GM19025 (cell line): ENCODE measurements around the gene MAB21L2.

Experiments
- ATAC-seq: cut with Tn5 transposase; IDR thresholded peaks from one replicate; pipeline ENCODE4 v1.9.1; 2021; ENCODE audit warnings: mild to moderate bottlenecking, low read depth, moderate library complexity; ENCODE audit not compliant: unreplicated experiment

MAB21L2 gene

DNA sequence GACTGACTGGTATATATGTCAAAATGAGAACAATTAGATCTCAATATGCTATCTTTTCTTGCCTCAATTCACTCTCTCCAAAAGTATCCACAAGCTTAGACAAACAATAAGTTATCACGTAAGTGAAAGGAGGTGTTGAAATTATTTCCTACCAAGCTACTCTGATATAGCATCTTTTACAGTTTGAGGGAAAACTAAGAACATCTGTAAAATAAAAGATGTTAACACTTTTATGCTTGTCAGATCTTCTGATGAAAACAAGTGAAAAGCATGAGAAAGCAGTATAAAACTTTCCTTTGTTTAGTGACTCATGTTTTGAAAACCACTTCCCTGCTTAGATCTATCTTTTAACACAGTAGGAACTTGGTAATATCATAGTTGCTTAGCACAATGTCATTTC lies 8.4 kb upstream of the MAB21L2 start:
- no peak for ATAC-seq

DNA sequence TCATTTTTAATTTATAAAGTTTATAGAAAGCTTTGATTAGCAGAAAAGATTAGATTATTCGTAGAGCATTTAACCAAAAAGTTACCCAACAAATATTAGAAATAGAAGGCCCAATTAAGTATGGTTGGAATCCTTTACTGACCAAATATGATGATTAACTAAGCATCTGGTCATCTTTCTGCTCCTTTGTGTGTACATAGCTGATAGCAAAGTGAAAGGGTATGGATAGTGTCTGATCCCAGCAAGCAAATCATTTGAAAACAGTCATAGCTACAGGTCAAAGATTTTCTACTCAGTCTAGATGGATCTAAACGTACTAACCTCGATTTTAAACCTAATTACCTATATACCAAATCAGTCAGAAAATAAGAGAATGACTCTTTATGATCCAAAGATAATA lies 7.3 kb upstream of the MAB21L2 start:
- no peak for ATAC-seq

DNA sequence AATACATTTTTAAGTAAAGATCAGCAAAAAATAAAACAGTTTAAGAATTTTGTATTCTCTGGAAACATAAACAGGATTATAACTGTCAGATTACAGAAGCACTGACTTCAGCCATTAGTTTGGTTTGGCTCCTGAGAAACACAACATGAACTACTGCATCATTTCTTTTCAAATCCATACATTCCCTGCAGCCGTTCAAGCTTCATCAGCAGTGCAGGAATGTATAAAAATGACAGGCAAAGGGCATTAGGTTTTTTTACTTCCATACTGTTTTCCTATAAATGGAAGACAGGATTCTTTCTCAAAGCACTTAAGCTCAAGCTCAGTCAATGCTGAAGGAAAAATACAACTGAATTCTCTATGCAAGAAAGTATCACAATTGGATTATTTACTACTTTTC lies 4.2 kb upstream of the MAB21L2 start:
- no peak for ATAC-seq

DNA sequence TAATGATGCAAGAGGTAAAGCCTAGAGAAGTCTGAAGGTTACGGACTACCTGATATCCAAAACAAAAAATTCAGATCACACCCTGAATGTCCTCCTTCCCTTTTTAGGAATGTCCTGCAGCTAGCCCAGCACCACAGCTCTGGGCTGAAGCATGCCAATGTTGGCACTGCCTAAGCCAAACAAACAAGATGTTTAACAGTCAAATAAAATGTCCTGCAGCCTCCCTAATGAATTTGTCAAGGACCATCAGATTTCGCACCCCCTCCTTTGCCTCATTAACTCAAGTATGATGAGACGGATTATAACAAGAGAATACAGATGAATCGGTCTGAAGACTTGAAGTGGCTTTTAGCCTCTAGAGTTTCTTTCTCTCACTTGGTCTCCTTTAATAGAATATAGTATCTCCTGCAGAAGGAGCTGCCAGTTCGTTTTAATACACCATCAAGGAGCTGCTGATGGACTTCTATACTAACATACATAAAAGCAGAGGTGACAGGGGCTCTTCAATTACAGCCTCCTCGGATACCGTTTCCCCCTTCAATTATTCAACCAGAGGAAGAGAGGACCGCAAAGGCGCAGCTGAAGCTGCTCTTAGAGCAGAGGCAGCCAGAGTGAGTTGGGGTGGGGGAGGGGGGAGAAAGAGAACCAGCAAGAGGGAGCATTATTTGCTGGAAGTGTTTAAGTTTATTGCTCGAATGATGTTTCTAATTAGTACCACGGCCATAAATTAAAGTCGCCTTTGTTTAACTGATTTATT lies 3.0 kb upstream of the MAB21L2 start:
- no peak for ATAC-seq

DNA sequence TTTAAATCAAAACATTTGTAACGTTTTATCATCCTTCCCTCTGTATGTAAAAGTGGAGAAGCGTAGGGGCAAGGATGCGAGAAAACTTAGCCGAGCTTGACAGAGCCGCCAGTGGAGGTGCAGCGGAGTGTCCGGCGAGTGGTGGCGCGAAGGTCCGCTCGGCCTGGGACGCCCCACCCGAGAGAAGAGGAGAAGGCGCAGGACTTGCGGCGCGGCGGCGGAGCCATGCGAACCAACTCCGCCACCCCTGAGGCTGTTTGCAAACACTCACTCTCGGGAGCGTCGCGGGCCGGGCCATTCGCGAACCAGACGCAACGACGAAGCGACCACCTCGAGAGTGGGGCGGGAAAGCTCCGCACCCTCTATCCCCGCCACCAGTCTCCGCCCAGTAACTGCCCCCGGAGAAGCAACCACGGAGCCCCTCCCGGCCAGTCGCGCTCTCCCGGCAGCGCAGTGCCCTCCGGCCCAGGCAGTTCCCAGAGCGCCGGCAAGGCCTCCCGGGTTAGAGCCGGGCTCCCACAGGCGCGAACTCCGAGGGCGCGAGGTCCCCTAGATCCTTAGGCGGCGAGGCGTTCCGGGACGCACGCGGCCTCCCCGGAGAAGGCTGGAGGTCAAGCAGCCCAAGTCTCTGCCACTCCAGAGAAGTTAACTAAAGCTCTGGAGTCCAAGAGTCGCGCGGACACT lies 2.3 kb upstream of the MAB21L2 start:
- ATAC-seq = no peak

DNA sequence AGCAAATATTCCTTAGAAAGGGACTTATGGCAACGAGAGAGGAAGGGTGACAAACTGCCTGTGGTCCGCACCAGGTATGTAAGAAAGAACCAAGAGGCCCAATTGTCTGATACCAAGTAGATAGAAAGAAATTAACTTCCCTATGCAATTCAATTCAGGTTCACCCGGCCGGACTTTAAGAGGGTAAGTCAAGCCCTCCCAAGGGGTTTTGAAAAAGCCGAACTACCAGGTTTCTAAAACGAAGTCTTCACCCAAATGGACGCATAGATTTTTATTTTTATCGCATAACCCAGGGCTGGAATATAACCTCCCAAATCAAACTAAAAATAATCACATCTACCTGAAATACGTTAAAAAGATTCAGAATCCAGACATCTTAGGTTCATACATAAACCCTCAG lies 1.6 kb upstream of the MAB21L2 start:
- no peak for ATAC-seq

DNA sequence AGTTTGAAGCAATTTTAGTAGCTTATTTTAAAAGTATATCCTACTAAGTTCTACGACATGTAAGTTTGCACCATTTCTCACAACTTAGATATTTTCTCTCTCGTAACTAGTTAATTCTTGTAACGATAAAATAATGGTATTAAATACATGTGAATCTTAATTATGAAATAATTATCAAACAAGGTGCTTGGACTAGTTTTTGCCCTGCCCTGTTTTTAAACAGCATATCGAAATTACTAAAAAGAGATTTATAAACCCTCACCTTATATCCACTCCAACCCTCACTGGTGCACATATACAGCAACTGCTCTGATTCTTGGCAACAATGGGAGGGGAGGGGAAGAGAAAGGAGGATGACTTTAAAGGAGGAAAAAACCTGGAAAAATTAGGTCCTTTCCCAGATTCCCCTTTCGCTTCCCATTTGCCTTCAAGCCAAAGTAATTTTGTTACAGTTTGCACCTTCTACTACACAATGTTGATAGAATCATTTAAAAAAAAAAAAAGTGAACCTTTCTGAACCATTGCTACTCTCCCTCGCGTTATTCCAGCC lies 820 bp upstream of the MAB21L2 start:
- ATAC-seq = no peak

DNA sequence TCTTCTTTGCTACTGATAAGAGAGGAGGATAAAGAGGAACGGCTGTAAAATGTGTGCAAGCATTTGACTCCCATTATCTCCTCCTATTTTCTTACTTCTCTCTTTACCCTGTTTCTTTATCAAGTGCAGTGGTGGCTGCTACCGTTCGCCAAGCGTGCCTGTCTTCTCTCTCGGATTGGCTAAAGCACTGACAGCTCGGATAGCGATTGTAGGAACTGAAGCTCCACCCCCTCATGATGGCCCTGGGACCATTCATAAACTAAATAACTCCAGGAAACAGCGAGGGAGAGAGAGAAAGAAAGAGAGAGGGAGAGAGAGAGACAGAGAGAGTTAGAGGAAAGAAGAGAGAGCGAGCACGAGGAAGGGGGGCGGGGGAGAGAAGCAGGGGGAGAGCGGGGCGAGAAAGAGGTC lies 305 bp upstream of the MAB21L2 start:
- no peak for ATAC-seq

DNA sequence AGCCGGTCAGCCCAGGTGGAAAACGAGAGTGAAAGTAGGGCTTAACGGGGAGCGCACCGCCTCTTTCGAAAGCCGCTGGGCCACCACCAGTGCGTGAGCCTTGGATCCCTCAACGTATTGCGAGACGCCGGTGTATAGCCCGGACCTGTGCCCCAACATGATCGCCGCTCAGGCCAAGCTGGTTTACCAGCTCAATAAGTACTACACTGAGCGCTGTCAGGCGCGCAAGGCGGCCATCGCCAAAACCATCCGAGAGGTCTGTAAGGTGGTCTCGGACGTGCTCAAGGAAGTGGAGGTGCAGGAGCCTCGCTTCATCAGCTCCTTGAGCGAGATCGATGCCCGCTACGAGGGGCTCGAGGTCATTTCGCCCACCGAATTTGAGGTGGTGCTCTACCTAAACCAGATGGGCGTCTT lies 929 bp downstream of the MAB21L2 start:
- ATAC-seq = no peak

DNA sequence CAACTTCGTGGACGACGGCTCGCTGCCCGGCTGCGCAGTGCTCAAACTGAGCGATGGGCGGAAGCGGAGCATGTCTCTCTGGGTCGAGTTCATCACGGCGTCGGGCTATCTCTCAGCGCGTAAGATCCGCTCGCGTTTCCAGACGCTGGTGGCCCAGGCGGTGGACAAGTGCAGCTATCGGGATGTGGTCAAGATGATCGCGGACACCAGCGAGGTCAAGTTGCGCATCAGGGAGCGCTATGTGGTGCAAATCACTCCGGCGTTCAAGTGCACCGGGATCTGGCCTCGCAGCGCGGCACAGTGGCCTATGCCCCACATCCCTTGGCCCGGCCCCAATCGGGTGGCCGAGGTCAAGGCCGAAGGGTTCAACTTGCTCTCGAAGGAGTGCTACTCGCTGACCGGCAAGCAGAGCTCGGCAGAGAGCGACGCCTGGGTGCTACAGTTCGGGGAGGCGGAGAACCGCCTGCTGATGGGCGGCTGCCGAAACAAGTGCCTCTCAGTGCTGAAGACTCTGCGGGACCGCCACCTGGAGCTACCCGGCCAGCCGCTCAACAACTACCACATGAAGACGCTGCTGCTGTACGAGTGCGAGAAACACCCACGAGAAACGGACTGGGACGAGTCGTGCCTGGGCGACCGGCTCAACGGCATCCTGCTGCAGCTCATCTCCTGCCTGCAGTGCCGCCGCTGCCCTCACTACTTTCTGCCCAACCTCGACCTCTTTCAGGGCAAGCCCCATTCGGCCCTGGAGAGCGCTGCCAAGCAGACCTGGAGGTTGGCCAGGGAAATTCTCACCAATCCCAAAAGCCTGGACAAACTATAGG lies 1.5 kb downstream of the MAB21L2 start:
- ATAC-seq = no peak

DNA sequence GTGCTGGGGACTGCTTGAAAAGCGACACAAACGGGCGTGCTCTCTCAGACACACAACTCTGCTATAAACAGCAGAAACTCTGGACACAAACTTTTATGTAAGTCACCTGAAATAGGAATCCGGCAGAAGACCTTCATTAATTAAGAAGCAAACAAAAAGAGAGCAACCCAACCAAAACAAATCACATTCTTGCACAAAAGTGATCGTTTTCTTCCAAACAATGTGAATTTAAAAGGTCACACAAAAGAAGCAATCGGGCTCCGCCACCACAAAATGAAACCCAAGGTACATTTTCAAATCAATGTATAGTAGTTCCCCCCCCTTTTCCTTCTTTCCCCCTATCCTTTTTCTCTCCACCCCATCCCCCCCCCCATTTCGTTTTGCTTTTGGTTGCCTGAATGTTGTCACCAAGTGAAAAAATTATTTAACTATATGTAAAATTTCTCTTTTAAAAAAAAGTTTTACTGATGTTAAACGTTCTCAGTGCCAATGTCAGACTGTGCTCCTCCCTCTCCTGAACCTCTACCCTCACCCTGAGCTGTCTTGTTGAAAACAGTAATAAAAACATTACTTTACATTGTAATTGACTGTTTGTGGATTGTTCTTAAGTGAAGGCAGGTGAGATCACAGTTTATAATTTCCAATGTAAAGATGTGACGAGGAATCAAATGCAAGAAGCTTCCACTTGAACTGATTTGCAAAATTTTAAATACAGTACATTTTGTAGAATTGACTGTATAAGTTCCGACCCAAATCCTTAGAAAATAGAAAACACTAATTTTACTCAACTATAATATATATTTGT lies 2.4 kb downstream of the MAB21L2 start:
- ATAC-seq = no peak

DNA sequence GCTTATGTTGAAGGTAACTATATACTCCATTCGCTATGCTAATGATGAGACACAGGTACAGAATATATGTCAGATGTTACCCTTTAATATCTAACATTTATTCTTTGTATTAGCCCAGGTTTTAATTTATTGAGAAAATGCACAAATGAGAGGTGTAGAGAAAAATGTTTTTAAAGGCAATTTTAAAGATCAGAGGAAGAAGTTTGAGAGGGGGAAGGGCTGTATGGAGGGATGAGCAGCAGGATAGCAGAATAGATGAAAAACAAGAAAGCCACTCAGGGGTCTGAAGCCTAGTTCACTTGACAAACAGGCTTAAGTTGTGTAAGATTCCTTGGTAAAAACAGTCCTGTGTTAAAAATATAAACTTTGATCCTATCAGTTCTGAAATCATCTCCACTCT lies 3.7 kb downstream of the MAB21L2 start:
- no peak for ATAC-seq

DNA sequence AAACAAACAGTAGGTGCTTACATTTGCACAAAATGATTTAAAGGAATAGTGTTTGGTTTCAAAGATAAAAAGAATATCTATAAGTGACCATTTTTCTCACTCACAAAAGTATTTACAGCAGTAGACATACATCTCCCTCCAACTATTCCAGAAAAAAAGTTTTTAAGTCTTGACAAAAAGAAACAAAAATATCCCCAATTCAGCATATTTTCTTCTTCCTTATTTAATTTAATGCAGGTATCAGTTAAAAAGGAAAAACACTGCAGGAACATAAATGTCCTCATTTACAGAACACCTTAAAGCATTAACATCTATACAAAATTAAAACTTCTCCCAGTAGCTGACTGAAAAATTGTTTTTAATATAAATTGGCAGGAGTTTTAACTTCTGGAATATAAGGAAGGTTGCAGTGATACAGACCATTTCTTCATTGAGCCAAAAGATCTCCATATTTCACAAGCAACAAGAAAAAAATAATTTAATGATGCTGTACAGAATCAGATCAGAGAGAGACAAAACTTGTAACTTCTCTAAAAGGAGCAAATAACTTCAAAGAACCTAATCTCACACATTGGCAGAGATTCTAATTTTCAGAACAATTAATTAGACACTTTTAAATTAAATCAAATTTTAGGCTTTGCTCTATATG lies 4.3 kb downstream of the MAB21L2 start:
- ATAC-seq = no peak

DNA sequence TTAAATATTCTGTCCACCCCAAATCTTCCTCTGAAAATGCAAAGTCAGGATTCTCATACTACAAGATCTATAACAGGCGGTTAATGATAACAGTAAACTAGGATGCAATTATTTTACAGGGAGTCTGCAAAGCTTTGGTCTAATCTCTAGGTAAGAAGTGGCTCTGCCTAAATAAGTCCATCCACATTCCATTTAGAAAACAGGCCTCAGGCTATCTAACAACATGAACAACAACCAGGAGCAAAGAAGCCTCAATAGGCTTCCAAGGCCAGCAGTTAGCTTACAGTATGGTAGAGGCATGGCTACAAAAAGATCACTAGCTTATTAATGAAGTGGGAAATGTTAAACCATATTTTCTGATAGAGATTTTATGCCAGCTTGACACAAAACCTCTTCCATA lies 6.4 kb downstream of the MAB21L2 start:
- ATAC-seq = no peak

DNA sequence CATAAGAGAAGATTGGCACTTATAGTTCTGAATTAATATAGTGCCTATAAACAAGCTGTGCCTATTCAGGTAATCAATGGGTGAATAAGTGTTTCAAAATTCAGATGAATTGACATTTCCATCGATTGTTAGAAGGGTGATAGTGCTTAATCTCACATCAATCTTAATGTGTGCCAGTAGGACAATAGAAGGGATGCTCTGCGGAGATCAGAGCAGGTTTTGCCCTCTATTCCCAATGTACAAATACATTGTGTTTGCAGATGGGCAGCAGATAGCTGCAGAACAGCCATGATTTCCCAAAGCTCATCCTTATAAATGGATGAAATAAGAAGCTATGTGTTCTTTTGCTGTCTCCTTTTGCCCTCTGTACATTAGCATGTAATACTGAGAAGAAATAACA lies 7.2 kb downstream of the MAB21L2 start:
- no peak for ATAC-seq

DNA sequence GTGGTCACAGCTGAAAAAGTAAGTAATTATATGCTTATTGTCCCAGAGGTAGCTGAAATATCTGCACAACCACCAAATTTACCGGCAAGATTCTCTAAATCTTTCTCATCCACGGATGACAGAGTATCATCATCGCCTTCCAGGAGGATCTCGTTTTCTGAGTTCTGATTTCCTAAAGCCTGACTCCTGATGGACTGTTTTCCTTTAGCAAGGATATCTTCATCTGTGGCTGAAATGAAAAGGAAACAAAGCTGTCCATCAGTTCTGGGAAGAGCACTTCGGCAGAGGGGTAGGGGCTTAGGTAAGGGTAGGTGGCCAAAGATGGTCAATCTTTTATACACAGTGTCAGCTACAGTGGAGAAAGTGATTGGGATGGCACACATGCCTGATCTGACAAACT lies 8.7 kb downstream of the MAB21L2 start:
- no peak for ATAC-seq

DNA sequence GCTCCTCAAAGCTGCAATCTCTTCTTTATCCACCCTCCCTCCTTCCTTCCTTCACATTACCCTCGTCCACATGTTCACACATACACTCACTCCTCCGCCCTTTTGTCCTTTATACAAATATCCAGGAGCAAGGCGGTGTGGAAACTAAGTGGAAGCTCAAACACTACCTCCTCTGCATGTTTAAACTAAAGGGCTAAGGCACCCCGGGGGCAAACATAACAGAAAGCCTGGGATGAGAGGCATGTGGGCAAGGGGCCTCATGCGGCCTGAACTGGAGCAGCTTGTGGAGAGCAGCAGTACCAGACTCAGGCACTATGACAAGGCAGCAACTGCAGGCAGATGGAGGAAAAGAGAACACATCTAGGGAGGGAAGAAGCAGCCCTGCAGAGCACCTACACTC lies 9.5 kb downstream of the MAB21L2 start:
- ATAC-seq = no peak

DNA sequence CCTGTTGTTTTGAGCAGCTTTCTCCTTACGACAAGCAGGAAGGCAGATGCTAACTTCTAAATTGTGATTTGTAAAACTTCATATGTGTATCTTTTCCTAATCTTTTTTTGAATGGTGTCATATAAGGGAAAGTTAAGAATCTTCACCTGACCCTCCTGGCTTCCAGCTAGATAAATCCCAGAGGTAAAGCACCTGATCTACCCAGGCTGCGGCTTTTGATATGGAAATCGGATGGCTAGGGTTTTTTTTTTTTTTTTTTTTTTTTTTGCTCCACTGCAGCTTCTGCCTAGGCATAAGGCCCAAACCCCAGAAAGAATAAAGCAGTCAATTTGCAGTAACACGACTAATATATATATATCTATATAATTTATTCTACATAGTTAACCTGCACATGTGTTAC lies 10.0 kb downstream of the MAB21L2 start:
- ATAC-seq = no peak

DNA sequence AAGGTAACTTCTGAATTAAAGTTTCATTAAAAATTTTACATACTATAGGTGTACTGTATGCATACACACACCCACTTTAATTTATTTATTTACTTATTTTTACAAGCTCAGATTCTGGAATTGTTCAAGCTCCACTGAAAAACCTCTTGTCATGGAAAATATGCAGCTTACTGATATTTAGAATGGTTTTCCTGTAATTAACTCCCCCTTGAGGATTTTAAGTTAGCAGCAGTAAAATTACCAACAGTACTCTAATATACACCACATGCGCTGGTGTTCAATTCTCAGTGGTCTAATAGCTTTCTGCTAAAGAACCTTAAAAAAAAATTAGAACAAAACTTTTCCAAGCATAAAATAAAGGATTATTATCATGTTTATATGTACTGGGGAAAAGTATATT lies 12.0 kb downstream of the MAB21L2 start:
- no peak for ATAC-seq

DNA sequence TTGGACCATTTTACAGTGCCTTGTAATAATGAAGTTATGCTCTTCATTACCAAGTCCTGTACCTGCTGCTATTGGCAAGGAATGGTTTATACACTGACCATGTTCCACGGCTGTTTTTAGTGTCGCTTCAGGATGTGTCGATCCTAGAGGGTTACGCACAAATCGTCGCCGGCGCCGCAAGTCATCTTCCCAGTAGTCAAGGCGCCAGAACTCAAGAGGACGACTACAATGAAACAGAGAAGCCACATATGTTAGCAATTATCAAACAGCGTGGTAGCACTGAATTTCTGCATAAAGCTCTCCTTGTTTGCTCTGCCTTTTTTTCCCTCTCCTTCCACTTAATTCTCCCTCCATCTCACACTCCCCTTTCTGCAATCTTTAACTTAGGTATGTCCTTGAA lies 17.0 kb downstream of the MAB21L2 start:
- no peak for ATAC-seq
